GM12865 (cell line): ENCODE data around the gene NKAIN1.
"Not testable (repeated sequence)": the region's sequence is repeated elsewhere in the genome, so short reads cannot be mapped to it uniquely, and the experiment has no call there.

Experiments
- DNase-seq: peaks from one replicate; pipeline ENCODE4 v3.0.0; 2010; ENCODE audit warnings: low read depth
- H3K4me3 ChIP-seq: 2 replicates; pipeline ENCODE4 v1.5.1; 2011; ENCODE audit warnings: mild to moderate bottlenecking, low read depth, low read length, control low read depth
- CTCF ChIP-seq: IDR thresholded peaks from 2 replicates; pipeline ENCODE4 v1.5.1; 2011; ENCODE audit warnings: low read length, control low read depth, low read depth, inconsistent platforms; ENCODE audit not compliant: insufficient read depth; ENCODE audit errors: missing control alignments

NKAIN1 gene

GRCh38 chr1:31145648-31146047 is 94.0 kb downstream of the NKAIN1 start:
- TF ChIP-seq CTCF: no peak
- DNase-seq: no peak
- H3K4me3 ChIP-seq: no peak overlapping the region

- no peak overlapping the region for H3K4me3 ChIP-seq
- DNase-seq: no peak
- no peak for TF ChIP-seq CTCF
Observed at GRCh38 chr1:31144442-31144841, 95.2 kb downstream of the NKAIN1 start.

GRCh38 chr1:31143455-31143854 is 96.2 kb downstream of the NKAIN1 start:
- TF ChIP-seq CTCF: no peak
- no peak overlapping the region for H3K4me3 ChIP-seq
- no peak for DNase-seq

GRCh38 chr1:31142406-31142805 is 97.3 kb downstream of the NKAIN1 start:
- no peak for TF ChIP-seq CTCF
- no peak for DNase-seq
- H3K4me3 ChIP-seq: no peak overlapping the region

- no peak for TF ChIP-seq CTCF
- DNase-seq: no peak
- no peak overlapping the region for H3K4me3 ChIP-seq
Observed at GRCh38 chr1:31140299-31140698, 99.4 kb downstream of the NKAIN1 start.

GRCh38 chr1:31138797-31139521 is 100.7 kb downstream of the NKAIN1 start:
- not testable (repeated sequence) for H3K4me3 ChIP-seq, DNase-seq

- DNase-seq, H3K4me3 ChIP-seq: not testable (repeated sequence)
Observed at GRCh38 chr1:31137873-31138272, 101.8 kb downstream of the NKAIN1 start.

GRCh38 chr1:31135973-31136600 is 103.6 kb downstream of the NKAIN1 start:
- H3K4me3 ChIP-seq: no peak overlapping the region
- TF ChIP-seq CTCF: no peak
- DNase-seq: no peak
